Stimulated activated CD8-positive, alpha-beta memory T cell treated with anti-CD3 and anti-CD28 coated beads, Interleukin-15, amount 100 ng/mL, for 4 hours (primary cell): ENCODE data around the gene PHAF1.

ENCODE experiments used
- DNase-seq, 2 donors: peaks; one replicate each; pipeline ENCODE4 v3.0.0-alpha.2; 2020; ENCODE audit warnings: low read depth in 2 of 2

PHAF1 gene

GRCh38 chr16:67180166-67180565, 70.4 kb downstream of the PHAF1 start:
- no peak for DNase-seq

GRCh38 chr16:67181346-67181745, 71.6 kb downstream of the PHAF1 start:
- no peak for DNase-seq

- no peak for DNase-seq
Observed at GRCh38 chr16:67182288-67182687, 72.5 kb downstream of the PHAF1 start.

GRCh38 chr16:67183284-67183626, 73.5 kb downstream of the PHAF1 start:
- DNase-seq = no peak

- DNase-seq = peak; percentile 78 to 91
Observed at GRCh38 chr16:67183627-67184452, 74.1 kb downstream of the PHAF1 start, which contains the start of gene MATCAP1. TSS of gene MATCAP1 (minus strand) at chr16:67183963. CDS start at chr16:67180610, 3,353 bp downstream.

- DNase-seq = no peak
Observed at GRCh38 chr16:67184453-67184994, 74.8 kb downstream of the PHAF1 start.

- DNase-seq = peak; percentile 53 to 60
Observed at GRCh38 chr16:67184995-67185650, 75.4 kb downstream of the PHAF1 start.

GRCh38 chr16:67185651-67186134, 76.0 kb downstream of the PHAF1 start:
- no peak for DNase-seq

- DNase-seq = no peak
Observed at GRCh38 chr16:67186550-67186950, 76.8 kb downstream of the PHAF1 start.

GRCh38 chr16:67187175-67187890, 77.6 kb downstream of the PHAF1 start:
- DNase-seq = no peak

- DNase-seq = no peak
Observed at GRCh38 chr16:67188323-67188722, 78.6 kb downstream of the PHAF1 start.

- no peak for DNase-seq
Observed at GRCh38 chr16:67188798-67189197, 79.1 kb downstream of the PHAF1 start.

- no peak for DNase-seq
Observed at GRCh38 chr16:67190041-67190440, 80.3 kb downstream of the PHAF1 start, which contains the start of gene EXOC3L1. TSS of gene EXOC3L1 (minus strand) at chr16:67190136. CDS start at chr16:67189676, 460 bp downstream.

- DNase-seq = no peak
Observed at GRCh38 chr16:67190448-67191399, 81.0 kb downstream of the PHAF1 start.

GRCh38 chr16:67191411-67191994, 81.8 kb downstream of the PHAF1 start:
- no peak for DNase-seq

- DNase-seq = peak; percentile 63 to 74
Observed at GRCh38 chr16:67191995-67192681, 82.4 kb downstream of the PHAF1 start, which contains the start of gene E2F4. TSS of gene E2F4 (plus strand) at chr16:67192155. CDS start at chr16:67192228, 73 bp downstream.

GRCh38 chr16:67192781-67193361, 83.1 kb downstream of the PHAF1 start:
- DNase-seq = no peak

- DNase-seq = no peak
Observed at GRCh38 chr16:67193536-67193935, 83.8 kb downstream of the PHAF1 start.

GRCh38 chr16:67194260-67194659, 84.5 kb downstream of the PHAF1 start:
- no peak for DNase-seq
